NCI-H1092 treated with DMSO at 0.1 percent for 48 hours (cell line): ENCODE data around the gene CD9.

Experiments used
- DNase-seq: peaks from one replicate; lab custom pipeline; 2025; lab: John Stamatoyannopoulos, UW

The CD9 gene

DNA sequence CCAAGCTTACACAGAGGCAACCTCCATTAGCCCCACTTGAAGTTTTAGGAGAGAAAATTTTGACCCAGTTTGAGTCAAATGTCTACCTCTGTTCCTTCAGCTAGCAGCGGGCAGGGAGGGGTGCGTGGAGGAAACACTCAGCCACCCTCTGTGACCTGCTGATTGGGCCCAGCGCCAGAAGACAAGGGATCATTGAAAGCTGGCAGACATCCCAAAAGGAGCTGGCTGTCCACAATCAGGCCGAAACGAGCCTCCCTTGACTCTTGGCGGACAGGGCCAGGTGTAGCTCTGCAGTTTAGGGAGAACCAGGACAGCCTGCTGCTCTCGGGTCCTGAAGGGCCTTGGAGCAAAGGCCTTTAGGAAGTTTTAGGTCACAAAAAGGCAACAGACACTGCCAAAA lies 41.3 kb downstream of the CD9 start:
- no peak for DNase-seq

DNA sequence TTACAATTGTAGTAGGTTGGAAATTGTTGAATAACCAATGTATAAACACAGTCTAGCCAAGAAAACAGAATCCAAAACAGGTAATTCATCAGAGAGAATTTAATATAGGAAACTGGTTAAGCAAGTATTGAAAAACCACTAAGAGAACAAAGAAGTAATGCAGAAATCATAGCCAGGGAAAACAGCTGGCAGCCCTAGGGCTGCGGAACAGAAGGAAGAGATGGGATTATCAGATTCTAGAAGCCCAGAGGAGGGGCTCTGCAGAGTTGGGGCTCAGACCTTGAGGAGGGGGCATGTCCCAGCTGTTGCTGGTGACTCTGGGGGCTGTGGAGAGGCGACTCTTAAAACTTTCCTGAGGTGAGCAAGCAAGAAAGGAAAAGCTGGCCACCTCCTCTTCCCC lies 49.4 kb downstream of the CD9 start:
- DNase-seq: no peak

DNA sequence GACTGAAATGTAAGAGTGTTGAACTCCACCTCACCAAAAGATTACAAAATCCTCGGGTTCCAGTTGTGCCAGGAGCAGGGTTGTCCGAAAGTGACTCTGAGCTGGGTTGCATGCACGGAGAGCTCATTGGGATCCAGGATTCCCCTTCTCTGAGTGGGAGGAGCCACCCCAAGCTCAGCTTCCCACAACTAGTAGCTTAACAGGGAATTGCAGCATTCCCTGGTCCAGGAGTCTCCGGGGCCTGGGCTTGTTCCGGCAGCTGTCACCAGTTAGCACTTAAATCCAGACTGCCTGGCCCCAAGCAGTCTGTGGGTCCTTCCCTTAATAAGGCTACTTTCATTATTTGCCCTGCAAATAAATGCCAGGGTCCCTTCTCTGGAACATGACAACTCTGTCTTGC lies 50.1 kb downstream of the CD9 start:
- no peak for DNase-seq

DNA sequence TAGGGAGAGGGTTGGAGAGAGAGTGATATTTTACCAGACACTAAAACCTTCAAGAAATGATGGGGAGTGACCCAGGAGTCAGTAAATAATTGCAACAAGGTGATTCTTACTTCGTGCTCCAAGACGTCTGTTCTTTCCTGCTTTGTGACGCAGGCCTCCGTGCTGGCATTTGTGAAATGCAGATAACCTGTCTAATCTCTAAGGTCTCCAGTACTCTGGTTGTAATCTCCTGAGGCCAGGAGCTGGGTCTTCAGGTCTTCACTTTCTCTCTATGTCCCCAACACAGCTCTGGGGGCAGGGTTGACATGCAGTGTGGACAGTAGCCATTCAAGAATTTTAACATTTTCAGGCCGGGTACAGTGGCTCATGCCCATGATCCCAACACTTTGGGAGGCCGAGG lies 53.1 kb downstream of the CD9 start:
- DNase-seq: no peak

DNA sequence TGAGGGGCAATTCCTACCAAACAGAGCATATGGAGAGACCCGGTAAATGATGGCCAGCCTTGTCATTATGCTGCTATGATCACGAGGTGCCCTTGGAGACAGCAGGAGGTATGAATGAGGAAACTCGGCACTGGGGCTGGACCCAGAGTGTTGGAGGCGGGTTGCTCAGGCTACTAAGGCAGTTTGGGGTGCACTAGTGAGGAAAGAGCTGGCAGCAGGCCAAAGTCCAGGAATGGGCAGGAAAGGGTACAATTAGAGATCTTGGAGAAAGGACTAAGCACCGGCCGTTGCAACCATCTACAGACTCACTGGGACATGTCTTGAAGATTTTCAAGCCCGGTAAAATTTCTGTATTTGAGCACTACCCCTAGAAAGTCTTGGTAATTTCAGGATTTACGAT lies 54.3 kb downstream of the CD9 start:
- no peak for DNase-seq

DNA sequence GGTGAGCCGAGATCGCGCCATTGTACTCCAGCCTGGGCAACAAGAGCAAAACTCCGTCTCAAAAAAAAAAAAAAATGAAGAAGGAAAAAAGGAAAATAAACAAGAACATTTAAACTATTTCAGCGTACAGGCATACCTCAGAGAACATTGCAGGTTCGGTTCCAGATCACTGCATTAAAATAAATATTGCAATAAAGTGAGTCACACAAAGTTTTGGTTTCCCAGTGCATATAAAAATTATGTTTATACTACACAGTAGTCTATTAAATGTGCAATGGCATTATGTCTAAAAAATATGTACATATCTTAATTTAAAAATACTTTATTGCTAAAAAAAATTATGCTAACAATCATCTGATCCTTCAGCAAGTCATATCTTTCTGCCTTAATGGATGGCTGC lies 56.8 kb downstream of the CD9 start:
- DNase-seq: no peak

DNA sequence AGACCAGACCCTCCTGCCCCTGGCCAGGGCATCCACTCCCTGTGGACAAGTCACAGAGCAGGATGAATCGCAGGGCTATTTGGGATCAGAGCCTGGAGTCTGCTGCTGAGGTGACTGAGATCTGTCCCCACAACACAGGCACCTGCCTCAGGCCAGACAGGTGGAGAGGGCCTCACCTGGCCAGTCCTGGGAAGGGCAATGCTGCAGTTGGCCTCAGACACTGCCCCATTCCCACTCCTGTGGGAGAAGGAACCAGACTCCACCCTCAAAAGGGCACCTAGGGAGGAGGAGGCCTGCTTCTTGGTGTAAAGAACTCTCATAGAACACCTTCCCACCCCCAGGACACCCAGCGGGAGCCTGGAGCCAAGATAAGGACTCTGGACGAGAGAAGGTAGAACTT lies 62.0 kb downstream of the CD9 start:
- no peak for DNase-seq

DNA sequence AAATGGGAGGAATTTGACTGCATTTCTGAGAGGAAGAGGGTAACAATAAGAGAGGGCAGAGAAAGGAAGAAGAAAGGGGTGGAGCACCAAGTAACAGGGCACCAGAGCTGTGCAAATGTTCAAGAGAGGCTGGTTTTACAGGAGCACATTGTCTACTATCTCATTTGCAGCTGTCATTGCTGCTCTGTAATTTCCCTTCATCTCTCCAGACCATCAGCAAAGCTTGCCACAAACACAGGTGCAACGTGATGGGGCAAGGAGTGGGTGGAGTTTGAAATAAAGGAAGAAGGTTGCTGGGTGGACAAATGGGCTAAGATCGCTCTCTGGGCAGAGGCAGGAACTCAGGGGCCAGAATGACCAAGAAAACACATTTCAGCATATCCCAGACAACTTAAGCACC lies 62.4 kb downstream of the CD9 start:
- no peak for DNase-seq

DNA sequence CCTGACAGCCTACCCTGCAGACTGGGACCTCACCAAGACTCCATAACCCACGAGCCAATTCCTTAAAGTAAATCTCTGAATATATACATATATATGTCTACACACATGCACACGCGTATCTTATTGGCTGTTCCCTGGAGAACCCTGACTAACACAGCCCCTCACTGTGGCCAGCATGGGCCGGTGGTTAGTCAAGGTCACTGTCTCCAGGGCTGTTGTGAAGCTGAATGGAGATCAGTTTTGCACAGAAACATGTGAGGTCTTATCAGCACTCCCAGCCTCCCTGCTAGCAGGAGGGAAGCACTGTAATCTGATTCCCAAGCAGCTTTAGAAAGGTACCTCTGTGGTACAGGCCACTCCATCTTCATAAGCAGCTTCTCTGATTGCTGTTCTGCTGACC lies 63.7 kb downstream of the CD9 start:
- DNase-seq: no peak

DNA sequence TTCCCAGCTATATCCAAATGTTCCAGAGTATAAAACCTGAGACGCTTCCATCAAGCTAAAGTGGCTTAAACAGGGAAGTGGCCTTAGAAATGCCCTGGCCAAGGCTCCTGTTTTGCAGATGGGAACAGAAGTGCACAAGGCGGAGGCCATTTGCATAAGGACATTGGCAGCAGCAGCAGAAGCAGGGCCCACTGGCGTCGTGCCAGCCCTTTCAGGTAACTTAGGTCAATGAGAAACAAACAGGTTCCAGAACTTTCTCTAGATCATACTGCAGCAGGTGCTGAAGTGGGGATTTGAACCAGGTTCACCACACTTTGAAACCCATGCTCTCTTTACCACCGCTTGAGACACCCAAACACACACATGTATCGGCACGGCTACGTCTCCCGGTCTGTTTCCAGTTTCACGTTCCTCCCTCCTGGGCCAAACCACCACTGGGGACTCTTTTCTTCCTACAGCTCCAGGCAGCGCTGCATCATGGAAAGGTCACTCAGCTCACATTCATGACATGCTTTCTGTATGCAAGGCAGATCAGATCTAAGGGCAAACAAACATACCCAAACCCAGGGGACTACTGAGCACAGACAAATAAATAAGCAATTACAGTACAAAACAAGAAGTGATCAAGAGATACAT lies 64.3 kb downstream of the CD9 start:
- DNase-seq: no peak

DNA sequence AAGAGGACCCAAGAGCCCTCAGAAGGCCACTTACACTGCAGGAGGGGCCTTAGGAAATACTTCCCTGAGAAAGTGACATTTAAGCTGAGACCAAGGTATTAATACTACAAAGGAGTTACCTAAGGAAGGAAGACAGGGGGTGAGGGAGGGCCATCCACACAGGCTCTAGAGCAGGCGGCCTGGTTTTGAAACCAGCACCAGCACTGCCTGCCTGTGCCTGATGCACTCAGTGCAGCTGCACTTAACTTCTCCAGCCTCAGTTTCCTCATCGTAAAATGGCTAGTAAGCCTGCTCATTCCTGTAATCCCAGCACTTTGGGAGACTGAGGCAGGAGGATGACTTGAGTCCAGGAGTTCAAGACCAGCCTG lies 64.8 kb downstream of the CD9 start:
- no peak for DNase-seq

DNA sequence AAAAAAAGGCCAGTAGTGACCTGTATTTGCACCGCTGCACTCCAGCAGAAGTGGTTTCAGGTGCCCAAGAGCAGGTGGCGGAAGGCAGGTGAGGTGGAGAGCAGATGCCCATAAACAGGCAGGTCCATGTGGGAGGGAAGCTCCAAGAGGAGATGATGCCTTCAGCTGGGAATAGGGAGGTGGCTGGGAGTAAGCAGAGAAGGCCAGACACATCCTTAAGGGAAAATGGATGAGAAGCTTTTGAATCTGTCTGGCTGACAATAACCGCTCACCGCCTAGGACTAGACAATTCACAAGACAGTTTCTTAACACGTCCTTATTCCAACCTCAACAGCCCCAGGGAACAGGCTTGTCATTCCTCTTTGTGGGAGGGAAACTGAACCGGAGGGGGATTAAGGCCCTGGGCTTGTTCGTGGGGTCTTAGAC lies 66.4 kb downstream of the CD9 start:
- peak; percentile 14 for DNase-seq

DNA sequence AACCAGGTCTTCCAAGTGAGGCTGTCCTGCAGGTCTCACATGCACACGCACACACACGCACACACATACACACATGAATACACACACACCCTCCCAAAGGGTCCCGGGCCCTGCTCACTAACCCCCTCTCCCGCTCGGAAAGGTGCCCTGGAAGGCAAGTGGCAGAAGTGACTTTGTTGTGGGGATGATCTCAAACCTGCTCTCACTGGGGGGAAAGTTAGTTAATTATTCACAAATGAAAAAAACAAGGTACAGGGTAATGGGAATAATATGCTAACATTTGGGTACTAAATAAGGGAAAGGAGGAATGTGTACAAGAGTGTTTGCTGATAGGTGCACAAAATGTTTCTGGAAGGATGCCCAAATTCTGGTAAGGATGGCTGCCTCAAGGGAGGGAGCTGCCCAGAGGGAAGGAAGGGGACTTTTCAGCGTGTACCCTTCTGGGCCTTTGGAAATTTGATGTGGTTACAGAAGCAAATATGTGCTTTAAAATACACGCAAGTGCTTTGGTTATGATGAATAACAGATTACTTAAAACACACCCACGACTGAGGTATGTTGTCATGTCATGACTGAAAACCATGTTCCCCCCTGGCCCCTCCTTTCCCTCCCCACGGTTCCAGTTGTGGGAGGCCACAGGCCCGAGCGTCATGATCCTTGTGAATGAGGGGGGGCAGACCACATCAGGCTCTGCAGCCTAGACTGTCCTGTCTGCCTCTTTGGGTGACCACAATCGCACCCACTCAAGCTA lies 66.9 kb downstream of the CD9 start:
- DNase-seq: no peak

DNA sequence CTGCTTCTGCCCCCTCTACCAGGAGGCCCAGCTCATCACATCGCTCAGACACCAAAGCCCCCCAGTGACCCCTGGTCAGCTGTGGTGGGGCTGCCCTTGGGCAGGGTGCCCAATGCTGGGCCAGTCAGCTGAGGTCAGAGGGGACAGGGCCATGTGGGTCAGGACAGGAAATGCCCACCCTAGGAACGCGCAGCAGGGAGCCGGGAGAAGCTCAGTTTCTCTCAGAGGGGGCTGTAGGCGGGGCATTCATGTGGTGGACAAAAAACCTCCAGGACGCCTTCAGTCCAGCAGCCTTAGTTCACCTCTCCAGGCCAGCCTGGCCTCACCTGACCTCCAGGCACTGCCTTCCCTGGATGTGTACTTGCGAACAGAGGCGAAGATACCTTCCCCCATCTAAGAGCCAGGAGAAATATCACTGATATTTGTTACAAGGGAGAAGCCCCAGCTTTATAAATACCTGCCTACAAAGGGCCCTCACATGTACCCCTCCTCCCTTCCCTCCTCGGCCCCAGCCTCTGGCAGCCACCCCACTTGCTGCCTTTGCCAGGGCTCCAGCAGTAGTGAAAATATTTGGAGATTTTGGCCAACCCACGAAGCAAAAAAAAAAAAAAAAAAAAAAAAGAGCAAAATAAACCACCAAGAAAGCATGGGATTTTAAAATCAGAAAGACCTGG lies 68.4 kb downstream of the CD9 start:
- DNase-seq: no peak

DNA sequence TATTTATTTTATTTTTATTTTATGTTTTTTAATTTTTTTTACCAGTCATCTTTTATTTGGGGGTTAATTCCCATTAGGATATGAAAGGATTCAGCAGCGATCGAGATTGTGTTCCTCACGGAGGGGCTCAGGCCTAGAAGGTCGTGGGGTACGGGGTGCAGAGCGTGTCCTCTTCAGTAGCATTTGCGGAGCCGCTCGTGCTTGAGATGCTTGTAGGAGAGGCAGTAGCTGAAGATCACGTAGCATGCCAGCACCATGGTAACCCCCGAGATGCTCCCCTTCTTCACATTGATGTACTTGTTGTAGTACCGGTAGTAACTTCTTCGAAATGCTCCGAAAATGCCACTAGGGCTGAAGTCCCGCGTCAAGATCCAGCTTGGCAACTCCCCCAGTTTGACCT lies 69.8 kb downstream of the CD9 start:
- DNase-seq: no peak

DNA sequence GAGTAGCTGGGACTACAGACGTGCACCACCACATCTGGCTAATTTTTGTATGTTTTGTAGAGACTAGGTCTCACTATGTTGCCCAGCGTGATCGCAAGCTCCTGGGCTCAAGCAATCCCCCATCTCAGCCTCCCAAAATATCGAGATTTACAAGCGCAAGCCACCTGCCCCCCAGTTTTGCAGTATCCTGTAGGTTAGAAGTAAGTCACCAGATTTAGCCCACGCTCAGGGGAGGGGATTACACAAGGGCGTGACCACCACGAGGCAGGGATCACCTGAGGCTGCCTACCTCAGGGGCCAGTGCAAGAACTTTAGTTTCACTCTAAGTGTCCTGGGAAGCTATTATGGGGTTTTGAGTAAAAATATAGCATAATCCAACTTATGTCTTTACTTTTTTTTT lies 71.1 kb downstream of the CD9 start:
- no peak for DNase-seq

DNA sequence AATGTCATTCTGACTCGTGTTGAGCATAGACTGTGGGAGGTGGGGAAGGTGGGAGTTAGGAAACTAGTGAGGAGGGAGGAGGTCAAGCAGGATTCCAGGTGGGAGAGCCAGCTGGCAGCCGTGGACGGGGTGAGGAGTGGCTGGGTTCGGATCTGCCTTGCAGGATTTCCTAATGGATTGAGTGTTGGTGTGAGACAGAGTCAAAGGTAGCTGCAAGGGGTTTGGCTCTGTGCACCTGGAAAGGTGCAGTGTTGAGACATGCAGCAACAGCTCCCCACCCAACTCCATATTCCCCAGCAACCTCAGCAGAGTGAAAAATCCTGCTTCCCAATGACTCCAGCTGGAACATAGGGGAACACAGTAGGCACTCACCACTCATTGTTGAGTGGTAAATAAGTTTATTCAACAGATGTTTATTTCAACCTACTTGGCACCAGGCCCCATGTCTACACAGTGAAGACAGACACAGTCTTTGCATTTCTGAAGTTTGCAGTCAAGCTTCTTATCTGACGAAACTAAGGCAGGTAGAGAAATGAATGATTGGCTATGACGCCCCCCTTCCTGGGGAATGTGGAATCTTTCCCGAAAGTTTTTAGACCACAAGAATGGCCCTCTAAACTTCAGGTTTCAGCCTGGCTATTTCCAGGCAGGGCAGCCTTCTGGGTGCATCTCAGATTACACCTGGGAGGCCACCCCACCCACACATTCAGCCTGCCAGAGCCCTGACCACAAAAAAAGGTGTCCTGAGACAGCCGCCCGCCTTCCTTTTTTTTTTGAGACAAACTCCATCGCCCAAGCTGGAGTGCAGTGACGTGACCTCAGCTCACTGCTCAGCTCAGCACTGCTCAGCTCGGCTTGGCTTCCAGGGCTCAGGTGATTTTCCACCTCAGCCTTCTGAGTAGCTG lies 72.4 kb downstream of the CD9 start:
- DNase-seq: no peak

DNA sequence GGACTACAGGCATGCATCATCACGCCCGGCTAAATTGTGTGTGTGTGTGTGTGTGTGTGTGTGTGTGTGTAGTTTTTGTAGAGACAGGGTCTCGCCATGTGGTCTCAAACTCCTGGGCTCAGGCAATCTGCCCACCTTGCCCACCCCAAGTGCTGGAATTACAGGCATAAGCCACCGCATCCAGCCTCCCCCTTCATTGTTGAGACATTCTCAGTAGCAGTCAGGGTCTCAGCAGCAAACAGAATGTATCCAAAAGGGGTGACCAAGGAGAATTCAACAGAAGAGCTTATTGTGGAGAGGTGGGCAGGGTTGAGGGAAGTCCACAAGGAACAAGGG lies 73.0 kb downstream of the CD9 start:
- DNase-seq: no peak

DNA sequence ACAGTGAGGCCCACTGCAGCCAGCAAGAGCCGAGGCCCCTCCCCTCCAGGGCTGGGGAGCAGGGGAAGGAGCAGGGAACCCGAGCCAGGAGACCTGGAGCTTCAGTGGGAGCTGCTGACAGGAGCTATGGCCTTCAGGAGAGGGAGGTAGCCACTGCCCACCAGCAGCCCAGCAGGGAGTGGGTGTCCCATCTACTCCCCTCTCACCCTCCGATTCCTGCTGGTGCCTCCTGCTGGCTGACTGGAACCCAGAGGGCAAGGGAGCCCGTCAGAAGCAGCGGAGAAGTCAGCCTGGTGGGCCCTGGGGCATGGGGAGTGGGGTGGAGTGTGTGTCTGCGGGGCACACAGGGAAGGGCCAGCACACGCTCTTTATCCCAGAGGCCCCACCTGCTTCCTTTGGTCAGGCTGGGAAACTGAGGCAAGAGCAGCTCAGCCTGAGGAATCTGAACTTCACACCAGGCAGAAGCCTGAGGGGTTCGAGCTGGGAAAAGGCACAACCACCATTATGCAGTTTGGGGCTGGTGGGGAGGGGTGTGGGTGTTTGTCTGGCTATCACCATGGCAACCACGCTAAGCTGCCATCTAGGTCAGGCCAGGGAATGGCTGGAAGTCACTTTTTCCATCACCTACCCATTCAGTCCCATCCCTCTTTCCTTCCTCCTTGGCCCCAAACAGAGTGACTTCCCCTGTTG lies 73.5 kb downstream of the CD9 start:
- no peak for DNase-seq

DNA sequence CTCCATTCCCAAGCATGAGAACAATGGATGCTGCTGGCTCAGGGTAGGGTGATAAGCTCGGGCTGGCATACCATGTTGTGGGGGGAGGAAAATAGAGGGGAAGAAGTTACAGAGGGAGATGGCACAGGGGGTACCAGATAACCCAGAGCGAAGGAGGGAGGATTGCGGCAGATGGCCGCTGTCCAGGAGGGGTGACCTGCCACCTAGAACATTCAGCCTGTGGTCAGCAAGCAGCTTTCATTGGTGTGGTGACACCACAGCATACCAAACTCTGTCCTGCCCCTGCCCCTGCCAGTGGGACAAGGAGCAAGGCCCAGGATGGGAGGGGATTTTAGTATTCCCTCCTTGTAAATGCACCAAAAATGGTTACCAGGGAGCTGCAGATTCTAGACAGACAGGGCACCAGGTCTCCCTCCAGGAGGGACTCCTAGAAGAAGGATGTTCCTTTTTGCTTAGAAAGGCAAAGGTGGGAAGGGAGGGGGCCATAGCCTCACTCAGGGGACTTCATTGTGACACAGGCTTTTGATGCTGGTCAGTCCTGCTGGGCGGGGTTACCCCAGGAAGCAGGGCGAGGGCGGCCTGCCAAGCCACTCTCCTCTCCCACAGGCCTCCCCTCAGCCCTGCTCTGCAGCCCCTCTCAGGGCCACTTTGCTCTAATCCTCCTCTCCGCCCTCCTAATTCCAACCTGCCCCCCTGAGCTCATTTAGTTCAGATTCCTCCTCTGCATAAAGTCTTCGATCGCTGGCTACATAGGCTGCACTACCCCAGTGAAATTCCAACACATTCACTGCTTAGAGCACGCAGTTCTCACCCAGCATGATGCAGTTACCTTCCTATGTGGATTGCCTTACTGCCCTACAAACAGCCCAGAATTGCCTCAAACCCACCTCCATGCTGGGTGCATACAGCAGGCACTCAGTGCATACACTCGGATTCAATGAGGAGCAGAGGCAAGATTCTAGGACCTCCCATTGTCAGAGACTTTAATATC lies 74.3 kb downstream of the CD9 start:
- DNase-seq: no peak
